PC-3 (cell line): ENCODE results near the gene BACE2. TPM values are rescaled to one million over a fixed set of nuclear protein-coding genes. Genes with fewer than 3 reads are reported as not detected.

Experiments
- ATAC-seq: fragments of 200-7000 bp; cut with Tn5 transposase; 2 replicates; pipeline ENCODE4 v1.9.1; 2020; ENCODE audit warnings: mild to moderate bottlenecking, moderate library complexity
- BruUV-seq: library from RNA; stranded (reverse); fragments of 400-500 nt; replicated peaks from 2 replicates; lab custom pipeline; 2021; lab: Mats Ljungman, UMichigan
- CTCF ChIA-PET: fragments of 300-600 bp; sonication (Branson Sonifier 250); formaldehyde crosslinking; loops from one replicate; lab custom pipeline; 2022; ENCODE audit warnings: antibody characterized with exemption; lab: Charles Lee
- POLR2A ChIA-PET: fragments of 300-600 bp; sonication (Branson Sonifier 250); formaldehyde crosslinking; loops from one replicate; lab custom pipeline; 2022; ENCODE audit warnings: antibody characterized with exemption; ENCODE audit not compliant: unreplicated experiment; lab: Charles Lee
- DNase-seq: peaks from one replicate; pipeline ENCODE4 v3.0.0-alpha.2; 2015
- H2AFZ ChIP-seq: fragments of 300-600 bp; sonication (generic); 2 replicates; pipeline ENCODE4 v1.6.0; 2016; ENCODE audit warnings: antibody characterized with exemption, low read length
- H3F3A ChIP-seq: fragments of 300-600 bp; sonication (generic); one replicate; pipeline ENCODE4 v1.6.0; 2017; ENCODE audit warnings: antibody characterized with exemption, low read length, control low read depth, mild to moderate bottlenecking; ENCODE audit not compliant: unreplicated experiment
- H3K27ac ChIP-seq: fragments of 300-600 bp; sonication (generic); 2 replicates; pipeline ENCODE4 v1.5.1; 2016; ENCODE audit warnings: mild to moderate bottlenecking, low read length
- H3K27me3 ChIP-seq: fragments of 300-600 bp; sonication (generic); 2 replicates; pipeline ENCODE4 v1.6.1; 2016; ENCODE audit warnings: low read length, mixed read lengths
- H3K36me3 ChIP-seq: fragments of 300-600 bp; sonication (generic); 2 replicates; pipeline ENCODE4 v1.6.1; 2016; ENCODE audit warnings: low read depth, mixed run types, low read length, mixed read lengths
- H3K4me1 ChIP-seq: fragments of 300-600 bp; sonication (generic); 2 replicates; pipeline ENCODE4 v1.5.1; 2016; ENCODE audit warnings: low read length; ENCODE audit not compliant: insufficient read depth
- H3K4me2 ChIP-seq: fragments of 300-600 bp; sonication (generic); 2 replicates; pipeline ENCODE4 v1.6.0; 2016; ENCODE audit warnings: low read length
- H3K4me3 ChIP-seq: fragments of 300-600 bp; sonication (generic); 2 replicates; pipeline ENCODE4 v1.5.1; 2016; ENCODE audit warnings: mild to moderate bottlenecking, low read length, mixed read lengths
- H3K79me2 ChIP-seq: fragments of 300-600 bp; sonication (generic); 2 replicates; pipeline ENCODE4 v1.6.1; 2017; ENCODE audit warnings: low read length, mixed read lengths
- H3K9ac ChIP-seq: fragments of 300-600 bp; sonication (generic); 2 replicates; pipeline ENCODE4 v1.6.0; 2016; ENCODE audit warnings: mild to moderate bottlenecking, low read length
- H3K9me2 ChIP-seq: fragments of 300-600 bp; sonication (generic); replicated peaks from 2 replicates; pipeline ENCODE4 v1.6.1; 2016; ENCODE audit warnings: mixed run types, low read length, mixed read lengths
- H3K9me3 ChIP-seq: fragments of 300-600 bp; sonication (generic); 2 replicates; pipeline ENCODE4 v1.6.1; 2016; ENCODE audit warnings: low read length, mixed read lengths
- H4K20me1 ChIP-seq: fragments of 300-600 bp; sonication (generic); 2 replicates; pipeline ENCODE4 v1.6.1; 2016; ENCODE audit warnings: low read length, mixed read lengths
- CTCF ChIP-seq: fragments of 300-600 bp; sonication (generic); conservative IDR thresholded peaks from 2 replicates; pipeline ENCODE4 v1.5.1; 2017; ENCODE audit warnings: antibody characterized with exemption, low read depth, mild to moderate bottlenecking, low read length
- EZH2 ChIP-seq: fragments of 300-600 bp; sonication (generic); IDR thresholded peaks from one replicate; pipeline ENCODE4 v1.6.1; 2017; ENCODE audit warnings: antibody characterized with exemption, mild to moderate bottlenecking, low read length; ENCODE audit not compliant: unreplicated experiment
- EZH2phosphoT487 ChIP-seq: fragments of 300-600 bp; sonication (generic); IDR thresholded peaks from 2 replicates; pipeline ENCODE4 v1.6.1; 2018; ENCODE audit warnings: mild to moderate bottlenecking, antibody characterized with exemption, low read length, borderline replicate concordance
- intact Hi-C: fragments of 100-400 bp; cut with micrococcal nuclease; formaldehyde crosslinking; loops from 2 replicates; pipeline ENCODE4 v1.9.0; 2023
- total RNA-seq: library from RNA; depleted of rRNA; stranded (reverse); fragments of >200 nt; gene quantifications from 2 replicates; pipeline ENCODE4 v1.2.3, GENCODE V29; 2014

Gene BACE2
- total RNA-seq, 1 experiment from 2014 or later: 89.2 TPM

GRCh38 chr21:41283211-41283818 is 115.4 kb downstream of the BACE2 start:
- H3K36me3 ChIP-seq: no peaks in the 10 kb centered on the region
- no peak overlapping the region for H3K27ac ChIP-seq
- TF ChIP-seq EZH2 (no peak), EZH2phosphoT487 (no peak), CTCF (peak; percentile 92)
- ATAC-seq (peak; percentile 99), DNase-seq (peak; percentile 90)
- CTCF ChIA-PET: interaction anchor here (0.5 to 1.9 kb wide), 14 partner anchors 61 to 595 kb away, joined by 3 to 31 read pairs (median 4); no protein-coding TSS in a partner anchor
- H3K9ac ChIP-seq: no peak overlapping the region
- intact Hi-C loops: loop anchor here (1.0 to 10.0 kb wide), 6 partner anchors 64 to 329 kb away; partner anchors contain the start of gene MX1
- no peaks in the 10 kb centered on the region for H3F3A ChIP-seq
- H3K79me2 ChIP-seq: no peaks in the 10 kb centered on the region
- no TSS peak for BruUV-seq
- H3K4me1 ChIP-seq: no peaks in the 10 kb centered on the region
- H4K20me1 ChIP-seq: no peaks in the 10 kb centered on the region
- no peak overlapping the region for H3K4me2 ChIP-seq
- POLR2A ChIA-PET: interaction anchor here (0.6 to 1.5 kb wide), 3 partner anchors 65 to 1118 kb away, joined by 3 to 12 read pairs (median 3); partner anchors contain the start of gene MX1
- no peak overlapping the region for H3K4me3 ChIP-seq
- H3K27me3 ChIP-seq: no peaks in the 10 kb centered on the region
- H3K9me2 ChIP-seq: no peaks in the 10 kb centered on the region
- H2AFZ ChIP-seq: no peak overlapping the region
- H3K9me3 ChIP-seq: no peaks in the 10 kb centered on the region

- CTCF ChIA-PET: no interaction called here
- Histone ChIP-seq H3K36me3 (no peaks in the 10 kb centered on the region), H2AFZ (no peak overlapping the region), H3K9me2 (no peaks in the 10 kb centered on the region), H3K4me2 (no peak overlapping the region), H3K9ac (no peak overlapping the region), H4K20me1 (no peaks in the 10 kb centered on the region), H3K9me3 (no peaks in the 10 kb centered on the region), H3K27ac (no peak overlapping the region), H3K27me3 (no peaks in the 10 kb centered on the region), H3F3A (no peaks in the 10 kb centered on the region), H3K4me1 (no peaks in the 10 kb centered on the region), H3K4me3 (no peak overlapping the region), H3K79me2 (no peaks in the 10 kb centered on the region)
- POLR2A ChIA-PET: no interaction called here
- no peak for ATAC-seq
- DNase-seq: no peak
- intact Hi-C loops: loop anchor here (10.0 kb wide), 1 partner anchor 135 kb away; the partner anchor contains the start of gene MX1
- no peak for TF ChIP-seq CTCF
- no peak for TF ChIP-seq EZH2
- TF ChIP-seq EZH2phosphoT487: no peak
- BruUV-seq: no TSS peak
Observed at GRCh38 chr21:41289431-41289830, 121.5 kb downstream of the BACE2 start.

- TF ChIP-seq CTCF (no peak), EZH2phosphoT487 (no peak), EZH2 (no peak)
- H3K79me2 ChIP-seq: no peaks in the 10 kb centered on the region
- no peaks in the 10 kb centered on the region for H3K36me3 ChIP-seq
- H3K4me2 ChIP-seq: no peak overlapping the region
- no peak overlapping the region for H3K9ac ChIP-seq
- H3K9me2 ChIP-seq: no peaks in the 10 kb centered on the region
- no peaks in the 10 kb centered on the region for H3K4me1 ChIP-seq
- H2AFZ ChIP-seq: no peak overlapping the region
- H3K4me3 ChIP-seq: no peak overlapping the region
- no peaks in the 10 kb centered on the region for H3F3A ChIP-seq
- intact Hi-C loops: no loop called here
- H4K20me1 ChIP-seq: no peaks in the 10 kb centered on the region
- no TSS peak for BruUV-seq
- H3K27ac ChIP-seq: no peak overlapping the region
- H3K27me3 ChIP-seq: no peaks in the 10 kb centered on the region
- no peak for ATAC-seq
- no peaks in the 10 kb centered on the region for H3K9me3 ChIP-seq
- ChIA-PET CTCF (no interaction called here), POLR2A (no interaction called here)
- DNase-seq: no peak
Observed at GRCh38 chr21:41290106-41290799, 122.3 kb downstream of the BACE2 start.
